ENCODE data around the gene CPEB4.
A peak's percentile ranks its signal among the peaks of the same experiment; 100 is the strongest.

The CPEB4 gene

GRCh38 chr5:173950829-173951228, 62.7 kb downstream of the CPEB4 start:
- DNase-seq (ENCODE audit: low read depth), result no peak

DNA sequence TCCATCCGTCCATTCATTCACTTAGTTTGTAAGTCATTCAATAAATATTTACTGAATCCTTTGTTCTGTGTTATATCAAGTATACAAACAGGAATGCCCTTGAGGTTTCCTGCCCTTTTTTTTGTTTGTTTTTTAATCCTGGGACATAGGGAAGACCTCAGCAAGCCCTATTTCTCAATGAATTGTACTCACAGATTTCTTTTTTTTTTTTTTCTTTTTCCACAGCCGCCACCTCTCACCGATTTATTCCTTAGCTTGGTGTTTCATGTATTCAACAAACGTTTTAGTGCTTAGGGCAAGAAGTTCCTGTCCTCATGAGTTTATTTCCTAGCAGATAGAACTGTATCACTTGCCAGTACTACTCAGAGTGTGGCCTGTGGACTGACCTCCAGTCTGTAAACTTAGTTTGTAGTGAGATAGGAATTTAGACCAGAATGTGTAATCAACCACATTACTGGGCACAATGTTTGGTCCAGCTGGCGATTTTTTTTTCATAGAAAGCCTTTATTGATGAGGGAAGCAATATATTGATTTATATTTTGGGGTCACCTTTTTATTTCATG, 65.5 kb downstream of the CPEB4 start:
- no peak for DNase-seq (ENCODE audit: low read depth)

DNA sequence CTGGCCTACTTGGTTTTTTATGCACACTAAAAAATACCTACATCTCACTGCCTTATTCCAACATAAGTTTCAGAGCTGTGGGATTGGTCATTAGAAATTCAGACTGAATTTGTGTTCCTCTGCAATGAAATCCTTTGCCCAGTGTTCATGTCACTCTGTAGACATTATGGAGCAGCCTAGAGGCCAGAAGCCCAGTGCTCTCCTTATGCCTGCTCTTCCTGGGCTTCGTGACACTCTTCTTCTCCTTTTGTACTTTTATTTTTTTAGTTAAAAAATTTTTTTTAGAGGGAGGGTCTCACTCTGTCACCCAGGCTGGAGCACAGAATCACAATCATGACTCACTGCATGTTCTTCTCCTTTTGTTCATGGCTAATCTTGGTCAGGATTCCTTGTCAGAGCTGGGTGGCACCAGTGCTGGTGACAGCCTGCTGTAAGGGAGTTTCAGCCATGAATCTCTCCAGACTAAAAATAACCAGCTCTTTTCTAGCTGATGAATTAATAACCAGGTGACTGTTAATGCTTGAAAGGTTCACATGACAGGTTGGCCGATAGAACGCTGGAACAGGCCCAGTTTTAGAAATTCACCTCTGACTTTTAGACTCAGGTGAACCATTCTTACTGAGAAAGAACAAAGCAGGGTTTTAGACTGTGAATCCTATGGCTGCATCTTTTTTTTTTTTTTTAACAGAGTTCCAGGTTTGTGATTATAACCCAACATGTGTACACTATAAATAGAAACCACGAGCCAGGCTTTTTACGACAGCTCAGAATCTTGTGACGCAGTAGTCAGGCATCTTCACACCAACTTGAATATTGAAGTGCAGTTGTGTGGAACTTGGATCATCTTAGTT, 66.7 kb downstream of the CPEB4 start:
- DNase-seq (ENCODE audit: low read depth), result no peak

- DNase-seq (ENCODE audit: low read depth), result no peak
These were observed 72.8 kb downstream of the CPEB4 start for GRCh38 chr5:173960986-173961385.

- no peak for DNase-seq (ENCODE audit: low read depth)
These were observed 73.3 kb downstream of the CPEB4 start for GRCh38 chr5:173961418-173961817.

GRCh38 chr5:173962436-173962972, 74.4 kb downstream of the CPEB4 start:
- DNase-seq (ENCODE audit: low read depth), result no peak

DNA sequence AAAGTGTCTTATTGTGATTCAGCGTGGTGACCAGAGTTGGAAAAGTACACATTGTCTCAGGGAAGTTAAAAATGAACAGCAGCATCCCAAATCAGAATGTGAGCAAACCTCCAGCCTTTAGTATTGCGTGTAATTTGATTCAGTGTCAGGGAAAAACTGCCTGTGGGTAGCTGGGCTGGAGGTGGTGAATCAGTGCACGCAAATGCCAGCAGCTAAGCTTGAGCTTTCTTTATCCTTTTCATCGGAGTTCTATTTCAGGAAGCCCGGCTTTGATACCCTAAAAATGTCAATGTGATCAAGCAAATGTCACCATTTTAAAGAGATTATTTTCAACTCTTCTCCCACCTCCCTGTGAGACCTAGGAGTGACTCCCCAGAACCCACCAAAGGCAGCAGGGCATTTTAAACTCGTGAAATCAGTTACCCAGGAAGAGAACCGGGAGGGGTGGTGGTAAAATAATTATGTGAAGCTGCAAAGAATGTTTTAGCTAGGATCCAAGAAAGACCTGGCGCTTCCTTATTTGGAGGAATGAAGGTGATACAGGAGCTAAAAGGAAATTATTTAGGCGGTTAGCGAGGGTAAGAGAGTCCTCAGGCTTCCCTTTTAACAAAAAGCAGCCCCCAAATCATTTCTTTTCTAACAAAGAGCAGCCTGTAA, 75.2 kb downstream of the CPEB4 start:
- DNase-seq (ENCODE audit: low read depth), result no peak

DNA sequence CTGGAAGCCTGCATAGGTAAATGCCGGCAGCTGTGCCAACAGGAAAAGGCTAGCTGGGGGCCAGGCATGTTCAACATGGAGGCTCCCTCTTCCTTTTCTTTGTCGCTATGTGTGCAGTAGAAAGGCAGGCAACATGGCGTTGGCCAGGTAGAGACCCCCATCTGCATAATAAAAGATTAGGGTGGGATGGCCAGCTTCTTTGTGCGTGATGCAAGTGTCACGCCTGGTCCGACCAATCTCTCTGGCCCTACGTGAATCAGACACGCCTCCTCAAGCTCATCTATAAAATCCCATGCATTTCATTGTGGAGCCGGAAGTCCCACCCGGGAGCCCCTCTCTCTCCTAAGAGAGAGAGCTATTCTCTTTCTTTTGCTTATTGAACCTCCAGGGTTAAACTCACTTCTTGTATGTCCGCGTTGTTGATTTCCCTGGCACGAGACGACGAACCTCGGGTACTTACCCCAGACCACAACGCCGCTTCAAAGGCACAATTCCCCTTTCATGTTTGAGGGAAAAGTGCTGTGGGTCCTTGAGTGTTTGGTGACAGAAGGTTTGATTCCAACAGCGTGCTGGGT, 75.8 kb downstream of the CPEB4 start:
- no peak for DNase-seq (ENCODE audit: low read depth)

DNA sequence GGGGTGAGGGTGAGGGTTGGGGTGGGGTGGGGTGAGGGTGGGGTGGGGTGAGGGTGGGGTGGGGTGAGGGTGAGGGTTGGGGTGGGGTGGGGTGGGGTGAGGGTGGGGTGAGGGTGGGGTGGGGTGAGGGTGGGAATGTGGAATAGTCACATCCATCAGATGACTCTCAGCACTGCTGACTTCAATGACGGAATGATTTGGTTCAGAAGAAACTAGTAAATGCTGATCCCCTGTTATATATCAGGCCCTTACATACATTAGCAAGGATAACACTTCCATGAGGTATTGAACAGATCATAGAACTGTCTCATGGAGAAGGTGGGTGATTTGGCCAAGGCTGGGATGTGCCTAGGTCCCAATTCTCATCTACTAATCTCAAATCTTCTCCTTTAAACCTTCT, 76.4 kb downstream of the CPEB4 start:
- DNase-seq (ENCODE audit: low read depth), result no peak

DNA sequence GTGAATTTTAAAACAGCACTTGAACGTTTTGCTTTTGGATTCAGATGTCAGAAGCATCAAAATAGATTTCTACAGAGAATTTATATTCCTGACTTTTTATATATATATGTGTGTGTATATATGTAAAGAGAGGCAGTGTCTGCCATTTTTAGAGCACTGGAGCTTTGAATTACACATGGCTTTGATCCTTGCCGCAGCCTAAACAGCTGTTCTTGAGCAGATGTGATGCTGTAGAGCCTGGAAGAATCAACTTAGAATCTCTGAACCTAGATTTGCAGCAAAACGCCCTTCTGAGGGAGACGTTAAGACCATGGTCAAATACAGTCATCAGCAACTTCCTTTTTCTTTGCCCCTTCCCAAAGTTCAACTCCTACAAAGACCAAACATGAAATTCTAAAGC, 79.1 kb downstream of the CPEB4 start:
- DNase-seq (ENCODE audit: low read depth), result no peak

DNA sequence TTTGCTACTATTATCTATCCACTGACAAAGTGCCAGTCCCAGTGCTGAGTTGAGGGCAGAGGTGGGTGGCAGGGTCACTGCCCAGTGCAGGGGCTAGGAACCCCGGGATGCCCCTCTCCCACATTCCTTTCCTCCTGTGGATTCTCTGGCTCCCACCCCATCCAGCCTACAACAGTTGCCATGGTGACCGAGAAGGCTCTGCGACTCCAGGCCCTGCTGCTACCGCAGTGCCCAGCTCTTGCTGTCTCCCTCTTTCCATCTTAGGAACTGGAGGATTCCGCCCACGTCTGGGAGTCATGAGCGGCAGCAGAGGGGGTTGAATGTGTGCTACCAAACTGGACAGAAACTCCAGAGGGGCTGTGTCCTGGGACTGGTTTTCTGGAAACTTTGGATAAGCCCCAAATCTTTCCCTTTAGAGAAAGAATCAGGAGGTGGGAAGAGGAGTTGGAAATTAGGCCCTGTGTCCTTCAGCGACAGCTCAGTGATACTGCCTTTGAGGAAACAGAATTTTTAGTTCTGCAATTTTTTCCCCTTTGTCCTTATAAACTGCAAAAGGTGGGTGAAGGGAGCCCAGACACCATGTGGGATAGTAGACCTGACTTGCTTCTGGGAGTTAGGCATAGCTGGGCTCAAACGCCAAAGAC, 80.1 kb downstream of the CPEB4 start:
- DNase-seq (ENCODE audit: low read depth), result no peak

DNA sequence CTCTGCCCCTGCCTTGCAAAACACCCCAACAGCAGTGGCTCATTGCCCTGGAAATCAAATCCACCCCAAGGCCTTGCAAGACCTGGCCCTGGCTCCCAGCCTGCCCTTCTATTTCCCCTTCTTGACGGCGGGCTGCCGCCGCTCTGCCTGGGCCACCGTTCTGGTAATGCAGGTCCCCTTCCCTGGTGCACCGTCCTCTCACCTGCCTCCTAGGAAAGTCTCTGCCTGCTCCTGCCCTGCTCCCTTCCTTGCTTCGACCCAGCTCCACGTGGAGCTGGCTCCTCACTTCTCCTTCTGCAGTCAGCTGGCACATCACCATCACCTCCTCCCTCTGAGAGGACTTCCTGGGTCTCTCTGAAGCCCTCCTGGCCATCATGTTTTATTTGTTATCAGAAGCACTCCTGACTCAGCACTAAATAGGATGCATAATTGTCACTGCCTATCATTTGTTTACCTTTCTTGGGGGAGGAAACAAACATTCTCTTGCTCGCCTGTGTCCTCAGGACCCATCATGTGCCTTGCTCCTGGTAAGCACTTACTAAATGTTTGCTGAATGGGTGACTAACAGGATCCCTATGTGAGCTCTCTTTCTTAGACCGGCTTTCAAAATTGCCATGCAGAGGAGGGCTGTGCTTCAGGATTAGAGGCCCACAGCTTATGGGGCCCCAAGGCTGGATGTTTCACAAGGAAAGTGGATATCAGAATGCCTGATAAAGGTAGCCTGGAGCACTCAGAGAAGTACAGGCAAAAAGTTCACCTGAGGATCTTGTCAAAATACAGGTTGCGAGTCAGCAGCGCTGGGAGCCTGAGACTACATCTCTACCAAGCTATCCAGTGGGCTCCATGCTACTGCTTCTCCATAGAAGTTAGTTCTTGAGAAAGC, 81.3 kb downstream of the CPEB4 start:
- DNase-seq (ENCODE audit: low read depth), result no peak

DNA sequence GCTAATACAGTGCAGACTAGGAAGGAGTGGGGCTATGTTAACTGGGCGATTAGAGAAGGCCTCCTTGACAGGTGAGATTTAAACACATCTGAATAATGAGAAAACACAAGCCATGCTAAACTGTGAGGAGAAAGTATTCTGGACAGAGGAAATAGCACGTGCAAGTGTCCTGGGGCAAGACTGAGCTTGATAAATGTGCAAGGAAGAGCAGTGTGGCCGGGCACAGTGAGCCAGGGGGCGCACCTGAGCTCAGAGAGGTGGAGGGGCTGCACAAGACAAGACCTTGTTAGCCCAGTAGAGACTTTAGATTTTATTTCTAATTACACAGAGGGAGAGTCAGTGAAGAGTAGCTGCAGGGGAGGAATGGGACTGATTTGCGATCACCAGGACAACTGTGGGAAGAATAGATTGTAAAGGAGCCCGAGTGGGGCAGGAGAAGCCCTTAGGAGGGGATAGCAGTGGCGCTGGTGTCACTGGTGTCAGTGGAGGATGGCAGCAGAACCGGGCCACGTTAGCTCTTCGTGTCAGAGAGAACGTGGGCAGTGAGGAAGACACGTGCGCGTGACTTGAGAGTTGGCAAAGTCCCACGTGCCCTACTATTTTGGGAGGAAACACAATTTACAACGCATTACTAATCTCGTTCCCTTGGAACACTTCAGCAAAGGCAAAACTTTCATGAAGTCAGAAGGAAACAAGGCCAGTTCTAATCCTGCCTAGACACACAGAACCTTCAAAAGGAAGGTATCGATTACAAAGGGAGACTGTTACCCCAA, 82.9 kb downstream of the CPEB4 start:
- DNase-seq (ENCODE audit: low read depth), result no peak

GRCh38 chr5:173971681-173972345, 83.7 kb downstream of the CPEB4 start:
- DNase-seq (ENCODE audit: low read depth), result no peak

GRCh38 chr5:173972607-173972924, 84.4 kb downstream of the CPEB4 start:
- no peak for DNase-seq (ENCODE audit: low read depth)

GRCh38 chr5:173972925-173973615, 84.9 kb downstream of the CPEB4 start:
- peak; percentile 63 for DNase-seq (ENCODE audit: low read depth)

DNA sequence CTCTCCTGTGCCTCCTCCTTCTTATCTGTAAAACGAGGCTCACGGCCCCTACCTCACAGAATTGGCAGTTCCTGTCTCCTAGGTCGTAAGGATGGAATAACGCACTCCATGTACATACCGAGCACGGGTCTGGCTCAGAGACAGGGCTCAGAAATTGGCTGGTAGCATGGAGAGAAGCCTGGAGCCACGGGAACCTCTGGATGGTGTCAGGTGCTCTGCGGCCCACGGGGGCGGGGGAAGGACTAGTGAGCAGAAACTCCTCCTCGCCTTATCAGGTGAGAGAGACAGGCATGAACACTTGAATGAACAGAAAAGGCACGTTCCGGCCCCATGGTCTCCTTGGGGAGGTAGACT, 85.4 kb downstream of the CPEB4 start:
- DNase-seq (ENCODE audit: low read depth), result no peak

DNA sequence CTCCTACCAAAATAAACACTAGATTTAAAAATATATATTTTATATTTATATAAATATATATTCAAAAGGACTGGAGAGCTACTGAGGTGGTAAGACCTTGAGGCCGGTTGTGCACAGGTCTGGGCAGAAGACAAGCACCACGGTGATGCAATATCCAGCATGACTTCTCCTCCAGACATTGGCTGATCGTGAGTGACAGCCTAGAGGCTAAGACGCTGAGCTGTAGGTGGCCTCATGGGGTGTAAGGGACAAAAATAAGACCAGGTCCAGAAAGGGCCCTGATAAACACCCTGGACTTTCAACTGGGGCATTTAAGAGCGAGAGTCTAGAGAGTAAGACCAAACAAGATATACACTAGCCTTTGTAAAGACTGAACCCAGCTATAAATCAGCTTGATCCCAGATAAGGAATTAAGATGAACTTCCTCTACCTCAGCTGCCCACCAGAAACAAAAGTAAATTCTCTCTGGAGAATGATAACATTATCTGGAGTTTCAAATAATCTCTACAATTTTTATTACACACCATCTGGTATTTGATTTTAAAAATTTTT, 86.6 kb downstream of the CPEB4 start:
- no peak for DNase-seq (ENCODE audit: low read depth)

DNA sequence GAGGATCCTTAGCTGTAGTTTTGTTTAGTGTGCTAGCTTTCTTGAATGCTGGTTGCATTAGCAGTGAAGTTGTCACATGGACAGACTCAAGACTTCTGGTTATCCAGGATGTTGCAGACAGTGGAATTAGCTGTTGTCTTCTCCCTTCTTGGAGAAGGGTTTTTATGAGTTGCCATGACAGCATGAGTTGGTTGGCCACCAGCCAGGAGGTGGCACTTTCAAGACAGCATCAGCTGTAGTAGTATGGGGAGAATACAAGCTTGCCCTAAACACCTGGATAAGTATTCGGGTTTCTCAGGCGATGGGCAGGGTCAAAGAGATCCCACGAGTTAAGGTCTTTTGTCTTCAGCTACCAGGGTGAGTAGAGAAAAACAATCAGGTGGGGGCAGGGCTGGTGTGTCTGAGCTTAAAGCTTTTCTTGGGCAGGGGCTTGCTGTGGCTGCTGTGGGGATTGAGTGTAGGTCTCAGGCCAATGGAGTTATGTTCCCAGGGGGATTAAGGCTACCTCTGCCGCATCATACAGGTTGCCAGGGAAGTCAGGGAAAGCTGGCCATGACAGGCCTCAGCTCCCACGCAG, 93.1 kb downstream of the CPEB4 start:
- DNase-seq (ENCODE audit: low read depth), result no peak
